GM12875 (cell line): Measurements from ENCODE around the gene CPM.

Experiments
- H3K4me3 ChIP-seq: one replicate; pipeline ENCODE4 v1.5.1; 2011; ENCODE audit warnings: low read depth, low read length, control low read depth
- TF ChIP-seq, protein P1 (sequence below): IDR thresholded peaks from 2 replicates; pipeline ENCODE4 v1.5.1; 2011; ENCODE audit warnings: low read depth, mild to moderate bottlenecking, control low read depth, inconsistent platforms, low read length, moderate library complexity, borderline replicate concordance; ENCODE audit not compliant: insufficient read depth

The CPM gene

GRCh38 chr12:68956466-68956865 is 23.5 kb upstream of the CPM start:
- no peak overlapping the region for H3K4me3 ChIP-seq
- TF ChIP-seq, protein P1, sequence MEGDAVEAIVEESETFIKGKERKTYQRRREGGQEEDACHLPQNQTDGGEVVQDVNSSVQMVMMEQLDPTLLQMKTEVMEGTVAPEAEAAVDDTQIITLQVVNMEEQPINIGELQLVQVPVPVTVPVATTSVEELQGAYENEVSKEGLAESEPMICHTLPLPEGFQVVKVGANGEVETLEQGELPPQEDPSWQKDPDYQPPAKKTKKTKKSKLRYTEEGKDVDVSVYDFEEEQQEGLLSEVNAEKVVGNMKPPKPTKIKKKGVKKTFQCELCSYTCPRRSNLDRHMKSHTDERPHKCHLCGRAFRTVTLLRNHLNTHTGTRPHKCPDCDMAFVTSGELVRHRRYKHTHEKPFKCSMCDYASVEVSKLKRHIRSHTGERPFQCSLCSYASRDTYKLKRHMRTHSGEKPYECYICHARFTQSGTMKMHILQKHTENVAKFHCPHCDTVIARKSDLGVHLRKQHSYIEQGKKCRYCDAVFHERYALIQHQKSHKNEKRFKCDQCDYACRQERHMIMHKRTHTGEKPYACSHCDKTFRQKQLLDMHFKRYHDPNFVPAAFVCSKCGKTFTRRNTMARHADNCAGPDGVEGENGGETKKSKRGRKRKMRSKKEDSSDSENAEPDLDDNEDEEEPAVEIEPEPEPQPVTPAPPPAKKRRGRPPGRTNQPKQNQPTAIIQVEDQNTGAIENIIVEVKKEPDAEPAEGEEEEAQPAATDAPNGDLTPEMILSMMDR: no peak

- TF ChIP-seq, protein P1: no peak
- no peak overlapping the region for H3K4me3 ChIP-seq
These were observed 21.8 kb upstream of the CPM start for GRCh38 chr12:68954811-68955210.

DNA sequence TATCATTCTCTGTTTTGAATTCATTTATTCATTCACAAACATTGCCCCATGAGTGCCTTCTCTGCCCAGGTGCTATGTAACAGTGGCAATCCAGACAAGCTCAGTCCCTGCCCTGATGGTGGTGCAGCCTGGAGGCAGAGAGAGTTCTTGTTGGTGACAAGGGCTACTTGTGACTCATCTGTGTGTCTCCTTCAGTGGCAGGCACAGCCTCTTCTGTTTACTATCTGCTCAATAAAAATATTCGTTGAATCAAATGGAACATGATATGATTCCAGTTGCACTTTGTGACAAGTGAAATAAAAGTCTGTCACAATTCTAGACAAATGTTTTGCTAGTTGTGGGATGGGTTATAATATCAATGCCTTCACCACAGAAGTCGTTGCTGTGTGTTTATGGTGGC is 20.6 kb upstream of the CPM start:
- no peak overlapping the region for H3K4me3 ChIP-seq
- TF ChIP-seq, protein P1: no peak

- no peak overlapping the region for H3K4me3 ChIP-seq
- TF ChIP-seq, protein P1: no peak
These were observed 18.7 kb upstream of the CPM start for GRCh38 chr12:68951652-68952051.

DNA sequence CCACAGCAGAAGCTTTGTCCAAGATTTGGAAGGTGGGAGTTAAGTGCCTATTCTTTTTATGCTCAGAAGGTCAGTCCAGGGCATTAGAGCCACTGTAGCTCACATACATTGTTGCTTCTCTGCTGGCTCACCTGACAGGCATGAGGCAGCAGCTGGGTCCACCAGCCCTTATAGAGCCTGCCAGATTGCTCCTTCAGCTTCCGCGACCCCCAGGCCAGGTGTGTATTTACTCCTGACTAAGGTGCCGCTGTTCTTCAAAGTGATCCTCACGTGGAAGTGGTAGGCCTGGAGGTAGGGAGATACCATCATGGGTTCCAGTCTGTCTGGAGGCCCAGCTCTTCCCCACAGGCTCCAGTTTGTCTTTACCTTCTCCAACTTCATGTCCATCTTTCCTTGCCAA is 17.5 kb upstream of the CPM start:
- H3K4me3 ChIP-seq: no peak overlapping the region
- TF ChIP-seq, protein P1: no peak

GRCh38 chr12:68945255-68945654 is 12.3 kb upstream of the CPM start:
- no peak overlapping the region for H3K4me3 ChIP-seq
- TF ChIP-seq, protein P1: no peak

- H3K4me3 ChIP-seq: no peak overlapping the region
These were observed 11.5 kb upstream of the CPM start for GRCh38 chr12:68944296-68945076.

More at GRCh38 chr12:68944296-68945076, 11.5 kb upstream of the CPM start:
- TF ChIP-seq, protein P1: no peak
